Activated CD8-positive, alpha-beta memory T cell treated with anti-CD3 and anti-CD28 coated beads, Interleukin-2, amount 10 ng/mL, durations not matched to agents 7 days and 5 days (primary cell): ENCODE measurements around the gene FYTTD1. TPM values are rescaled to one million over a fixed set of nuclear protein-coding genes. Genes with fewer than 3 reads are reported as not detected.
"Not testable (repeated sequence)": the region's sequence is repeated elsewhere in the genome, so short reads cannot be mapped to it uniquely, and the experiment has no call there.

Experiments used
- ATAC-seq: fragments of 150-1000 bp; cut with Tn5 transposase; one replicate; pipeline ENCODE4 v1.10.0; 2021; ENCODE audit warnings: moderate library complexity
- CTCF ChIA-PET: fragments of 350-600 bp; sonication (Branson Sonifier 250); formaldehyde crosslinking; loops from one replicate; lab custom pipeline; 2021; ENCODE audit warnings: antibody characterized with exemption; lab: Charles Lee
- DNase-seq: peaks from one replicate; pipeline ENCODE4 v3.0.0-alpha.2; 2020
- H3K27ac Mint-ChIP-seq: one replicate; pipeline ENCODE4 v1.8.0; 2021; ENCODE audit warnings: mild to moderate bottlenecking, mixed read lengths
- H3K27me3 Mint-ChIP-seq: one replicate; pipeline ENCODE4 v1.8.0; 2021; ENCODE audit warnings: mixed read lengths
- H3K36me3 Mint-ChIP-seq: one replicate; pipeline ENCODE4 v1.8.0; 2021; ENCODE audit warnings: mild to moderate bottlenecking, mixed read lengths
- H3K4me1 Mint-ChIP-seq: one replicate; pipeline ENCODE4 v1.8.0; 2021; ENCODE audit warnings: mixed read lengths
- H3K4me3 Mint-ChIP-seq: one replicate; pipeline ENCODE4 v1.8.0; 2021; ENCODE audit warnings: mild to moderate bottlenecking, moderate library complexity, mixed read lengths
- H3K9me3 Mint-ChIP-seq: one replicate; pipeline ENCODE4 v1.8.0; 2022; ENCODE audit warnings: low read depth, mixed read lengths
- total RNA-seq, 2 experiments: library from RNA; stranded (reverse); gene quantifications; one replicate each; pipeline ENCODE4 v1.2.3, GENCODE V29; 2021

FYTTD1 gene, protein sequence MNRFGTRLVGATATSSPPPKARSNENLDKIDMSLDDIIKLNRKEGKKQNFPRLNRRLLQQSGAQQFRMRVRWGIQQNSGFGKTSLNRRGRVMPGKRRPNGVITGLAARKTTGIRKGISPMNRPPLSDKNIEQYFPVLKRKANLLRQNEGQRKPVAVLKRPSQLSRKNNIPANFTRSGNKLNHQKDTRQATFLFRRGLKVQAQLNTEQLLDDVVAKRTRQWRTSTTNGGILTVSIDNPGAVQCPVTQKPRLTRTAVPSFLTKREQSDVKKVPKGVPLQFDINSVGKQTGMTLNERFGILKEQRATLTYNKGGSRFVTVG
- total RNA-seq: 10 to 100 TPM; 35.5 to 50.5 TPM

DNA sequence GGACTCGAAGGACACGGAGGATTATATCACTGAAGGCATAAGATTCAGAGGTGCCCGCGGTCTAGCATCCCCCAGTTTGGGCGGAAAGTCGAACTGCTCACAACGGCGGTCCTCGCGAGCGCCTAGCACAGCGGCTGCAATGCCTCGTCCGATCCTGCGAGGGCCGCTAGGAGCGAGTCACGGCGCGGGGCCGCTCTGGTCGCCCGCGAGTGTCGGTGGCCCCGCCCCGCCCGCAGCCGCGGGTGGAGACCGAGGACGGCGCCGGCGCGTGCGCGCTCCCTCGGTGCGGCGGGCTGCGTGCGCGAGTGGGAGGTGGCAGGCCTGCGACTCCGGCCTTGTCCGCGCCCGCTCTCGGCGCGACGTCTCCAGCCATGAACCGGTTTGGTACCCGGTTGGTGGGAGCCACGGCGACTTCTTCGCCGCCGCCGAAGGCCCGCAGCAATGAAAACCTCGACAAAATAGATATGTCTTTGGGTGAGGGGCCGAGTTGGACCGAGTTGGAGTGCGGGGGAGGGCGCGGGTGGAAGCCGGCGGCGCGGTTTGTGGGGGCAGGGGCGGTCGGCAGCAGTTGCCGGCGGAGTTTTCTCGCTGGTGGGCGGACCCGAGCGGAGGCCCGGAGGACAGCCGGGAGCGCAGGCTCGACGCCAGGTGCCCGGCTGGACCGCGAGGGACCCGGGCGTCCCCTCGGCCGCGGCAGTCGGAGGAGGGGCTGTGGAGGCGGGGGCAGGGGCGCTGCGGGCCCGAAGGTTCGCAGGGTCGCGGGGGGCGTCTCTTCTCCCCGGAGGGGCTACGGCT is at the start of gene FYTTD1:
TSS of gene FYTTD1 (plus strand) at position 283 of the 795 bp plus-strand sequence. CDS start at position 372, 89 bp downstream.
- H3K36me3 Mint-ChIP-seq: peaks cover 1% of the 10 kb centered on the region
- ATAC-seq (peak; percentile 87), DNase-seq (peak; percentile 87)
- no peaks in the 10 kb centered on the region for H3K9me3 Mint-ChIP-seq
- peak within 1 kb of the TSS; percentile 96 for H3K4me3 Mint-ChIP-seq
- peaks cover 32% of the 10 kb centered on the region for H3K4me1 Mint-ChIP-seq
- peaks cover 3% of the 10 kb centered on the region for H3K27me3 Mint-ChIP-seq
- CTCF ChIA-PET: interaction anchor here (0.7 to 1.8 kb wide), 6 partner anchors 14 to 193 kb away, joined by 3 to 8 read pairs (median 6); partner anchors contain the start of gene LRCH3
- H3K27ac Mint-ChIP-seq: peak within 1 kb of the TSS; percentile 90

DNA sequence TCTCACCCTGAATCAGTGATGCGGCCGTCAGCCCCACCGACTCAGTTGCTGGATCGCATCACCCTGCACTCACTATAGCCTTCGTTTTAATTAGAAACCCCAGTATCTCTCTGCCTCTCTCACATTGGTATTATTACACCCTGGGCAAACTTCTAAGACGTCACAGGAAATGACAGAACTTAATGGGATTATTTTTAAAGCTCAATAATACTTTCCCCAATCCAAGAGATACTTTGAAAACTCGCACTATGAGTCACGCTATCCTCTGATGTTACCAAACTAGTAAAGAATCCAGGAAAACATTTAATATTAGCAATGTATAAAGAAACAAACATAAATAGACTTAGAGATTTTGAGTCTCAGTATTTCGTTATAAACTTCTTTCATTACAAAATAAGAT is 49.6 kb upstream of the FYTTD1 start:
- CTCF ChIA-PET: no interaction called here
- Mint-ChIP-seq H3K27me3 (no peaks in the 10 kb centered on the region), H3K36me3 (peaks cover 63% of the 10 kb centered on the region), H3K9me3 (no peaks in the 10 kb centered on the region), H3K4me1 (no peaks in the 10 kb centered on the region), H3K4me3 (no peak overlapping the region), H3K27ac (no peak overlapping the region)
- ATAC-seq (no peak), DNase-seq (no peak)

DNA sequence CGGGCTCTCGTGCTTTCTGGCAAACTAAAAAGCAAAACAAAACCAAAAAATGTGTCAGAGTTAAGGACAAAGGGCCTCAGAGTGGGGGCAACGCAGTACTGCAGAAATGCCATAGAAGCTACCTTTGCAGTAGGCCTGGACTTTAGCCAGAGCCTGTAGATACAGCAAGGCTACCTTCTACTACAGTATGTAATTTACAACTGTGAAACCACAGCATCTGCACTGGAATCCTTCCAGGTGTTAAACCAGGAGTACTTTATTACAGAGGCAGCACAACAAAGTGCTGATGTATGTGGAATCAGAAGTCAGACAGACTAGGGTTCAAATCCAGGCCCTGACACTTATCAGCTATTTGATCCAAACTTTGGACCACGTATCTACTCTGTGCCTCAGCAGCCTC is 47.8 kb upstream of the FYTTD1 start:
- CTCF ChIA-PET: interaction anchor here (0.9 to 1.3 kb wide), 2 partner anchors 15 to 30 kb away, joined by 3 read pairs; no protein-coding TSS in a partner anchor
- H3K36me3 Mint-ChIP-seq: peaks cover 58% of the 10 kb centered on the region
- DNase-seq: no peak
- peaks cover 2% of the 10 kb centered on the region for H3K4me1 Mint-ChIP-seq
- H3K9me3 Mint-ChIP-seq: no peaks in the 10 kb centered on the region
- H3K27ac Mint-ChIP-seq: no peak overlapping the region
- H3K4me3 Mint-ChIP-seq: no peak overlapping the region
- no peak for ATAC-seq
- no peaks in the 10 kb centered on the region for H3K27me3 Mint-ChIP-seq

DNA sequence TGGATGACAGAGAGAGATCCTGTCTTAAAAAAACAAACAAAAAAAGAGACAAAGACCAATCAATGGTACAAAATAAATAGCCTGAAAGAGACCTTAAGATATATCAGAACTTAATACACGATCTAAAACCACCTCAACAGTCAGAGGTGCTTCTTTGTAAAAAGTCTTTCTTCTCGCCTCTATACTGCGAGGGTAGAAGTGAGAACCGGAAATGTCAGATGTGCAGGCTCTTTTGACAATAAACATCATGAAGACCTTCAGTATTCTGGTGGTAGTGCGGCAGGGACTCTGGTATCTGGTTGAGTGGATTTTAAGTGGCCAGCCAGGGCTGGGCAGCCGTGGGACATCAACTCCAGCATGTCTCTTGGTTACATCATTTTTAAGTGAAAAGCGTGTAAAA is 43.0 kb upstream of the FYTTD1 start:
- H3K27me3 Mint-ChIP-seq: no peaks in the 10 kb centered on the region

DNA sequence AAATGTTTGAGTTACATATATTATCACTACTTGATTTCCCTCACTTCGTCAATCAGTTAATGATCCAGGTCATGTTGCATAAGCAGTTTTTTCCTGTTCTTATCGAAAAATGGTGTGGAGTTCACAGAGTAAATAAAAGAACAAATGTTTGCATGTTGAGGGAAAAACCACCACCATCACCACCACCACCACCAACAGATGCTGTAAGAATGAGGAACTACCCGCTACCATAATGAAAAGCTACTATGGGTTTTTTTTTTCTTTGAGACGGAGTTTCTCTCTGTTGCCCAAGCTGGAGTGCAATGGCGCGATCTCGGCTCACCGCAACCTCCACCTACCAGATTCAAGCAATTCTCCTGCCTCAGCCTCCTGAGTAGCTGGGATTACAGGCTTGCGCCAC is 40.5 kb upstream of the FYTTD1 start:
- ATAC-seq: no peak
- Mint-ChIP-seq H3K9me3 (no peaks in the 10 kb centered on the region), H3K36me3 (peaks cover 24% of the 10 kb centered on the region), H3K4me3 (no peak overlapping the region), H3K4me1 (peaks cover 25% of the 10 kb centered on the region), H3K27me3 (no peaks in the 10 kb centered on the region), H3K27ac (no peak overlapping the region)
- CTCF ChIA-PET: no interaction called here
- DNase-seq: no peak

More for the DNA sequence above, 43.0 kb upstream of the FYTTD1 start:
- H3K27ac Mint-ChIP-seq: no peak overlapping the region
- no peaks in the 10 kb centered on the region for H3K9me3 Mint-ChIP-seq
- no peak overlapping the region for H3K4me3 Mint-ChIP-seq
- H3K4me1 Mint-ChIP-seq: peaks cover 7% of the 10 kb centered on the region
- CTCF ChIA-PET: interaction anchor here (1.0 kb wide), 1 partner anchor 21 kb away, joined by 3 read pairs; no protein-coding TSS in a partner anchor
- H3K36me3 Mint-ChIP-seq: peaks cover 32% of the 10 kb centered on the region
- DNase-seq (no peak), ATAC-seq (no peak)

DNA sequence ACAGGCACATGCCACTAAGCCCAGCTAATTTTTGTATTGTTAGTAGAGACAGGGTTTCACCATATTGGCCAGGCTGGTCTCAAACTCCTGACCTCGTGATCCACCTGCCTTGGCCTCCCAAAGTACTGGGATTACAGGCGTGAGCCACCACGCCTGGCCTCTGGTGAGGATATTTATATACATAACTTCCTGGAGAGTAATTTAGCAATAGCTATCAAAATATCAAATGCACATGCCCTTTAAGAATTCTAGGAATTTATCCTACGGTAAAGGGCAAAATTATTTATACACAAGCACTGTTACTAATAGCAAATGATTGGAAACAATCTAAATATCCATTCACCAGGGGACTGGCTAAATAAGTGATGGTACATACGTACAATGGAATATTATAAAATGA is 38.7 kb upstream of the FYTTD1 start:
- peaks cover 26% of the 10 kb centered on the region for H3K36me3 Mint-ChIP-seq
- peaks cover 33% of the 10 kb centered on the region for H3K4me1 Mint-ChIP-seq
- H3K27ac Mint-ChIP-seq: peak overlapping the region; percentile 67
- CTCF ChIA-PET, ATAC-seq, H3K9me3 Mint-ChIP-seq, H3K27me3 Mint-ChIP-seq, H3K4me3 Mint-ChIP-seq, DNase-seq: not testable (repeated sequence)

- DNase-seq (peak; percentile 95), ATAC-seq (peak; percentile 100)
- H3K9me3 Mint-ChIP-seq: no peaks in the 10 kb centered on the region
- peaks cover 34% of the 10 kb centered on the region for H3K36me3 Mint-ChIP-seq
- peak overlapping the region; percentile 100 for H3K27ac Mint-ChIP-seq
- H3K4me3 Mint-ChIP-seq: peak overlapping the region; percentile 77
- no peaks in the 10 kb centered on the region for H3K27me3 Mint-ChIP-seq
- CTCF ChIA-PET: interaction anchor here (0.6 to 3.2 kb wide), 8 partner anchors 9 to 455 kb away, joined by 3 to 15 read pairs (median 3); partner anchors contain the start of gene RUBCN
- H3K4me1 Mint-ChIP-seq: peaks cover 36% of the 10 kb centered on the region
Observed at GRCh38 chr3:197711973-197712707, 37.5 kb upstream of the FYTTD1 start.

DNA sequence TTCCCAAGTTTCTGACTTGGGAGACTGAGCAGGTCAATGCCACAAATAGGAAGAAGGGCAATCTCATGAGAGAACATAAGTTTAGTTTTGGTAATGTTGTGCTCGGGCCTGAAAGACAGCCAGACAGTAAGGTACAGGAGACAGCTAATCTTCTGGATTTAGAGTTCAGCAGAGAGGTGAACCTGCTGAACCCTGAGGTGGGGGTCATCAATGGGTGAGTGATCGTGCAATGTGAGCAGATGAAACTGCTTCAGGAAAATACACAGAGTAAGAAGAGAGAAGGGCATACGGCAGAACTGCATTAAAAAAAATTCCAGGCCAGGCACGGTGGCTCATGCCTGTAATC is 36.2 kb upstream of the FYTTD1 start:
- peak overlapping the region; percentile 100 for H3K27ac Mint-ChIP-seq
- peak overlapping the region; percentile 77 for H3K4me3 Mint-ChIP-seq
- peaks cover 36% of the 10 kb centered on the region for H3K4me1 Mint-ChIP-seq
- DNase-seq (no peak), ATAC-seq (no peak)
- peaks cover 44% of the 10 kb centered on the region for H3K36me3 Mint-ChIP-seq
- CTCF ChIA-PET: interaction anchor here (1.3 to 3.2 kb wide), 2 partner anchors 12 to 457 kb away, joined by 3 to 15 read pairs; no protein-coding TSS in a partner anchor
- no peaks in the 10 kb centered on the region for H3K9me3 Mint-ChIP-seq
- no peaks in the 10 kb centered on the region for H3K27me3 Mint-ChIP-seq

GRCh38 chr3:197714251-197714650 is 35.4 kb upstream of the FYTTD1 start:
- Mint-ChIP-seq H3K27ac (peak overlapping the region; percentile 100), H3K4me1 (peaks cover 36% of the 10 kb centered on the region), H3K4me3 (no peak overlapping the region), H3K36me3 (peaks cover 43% of the 10 kb centered on the region), H3K9me3 (no peaks in the 10 kb centered on the region), H3K27me3 (no peaks in the 10 kb centered on the region)
- CTCF ChIA-PET: interaction anchor here (1.6 to 3.2 kb wide), 2 partner anchors 11 to 37 kb away, joined by 3 to 15 read pairs; no protein-coding TSS in a partner anchor
- DNase-seq (no peak), ATAC-seq (no peak)

DNA sequence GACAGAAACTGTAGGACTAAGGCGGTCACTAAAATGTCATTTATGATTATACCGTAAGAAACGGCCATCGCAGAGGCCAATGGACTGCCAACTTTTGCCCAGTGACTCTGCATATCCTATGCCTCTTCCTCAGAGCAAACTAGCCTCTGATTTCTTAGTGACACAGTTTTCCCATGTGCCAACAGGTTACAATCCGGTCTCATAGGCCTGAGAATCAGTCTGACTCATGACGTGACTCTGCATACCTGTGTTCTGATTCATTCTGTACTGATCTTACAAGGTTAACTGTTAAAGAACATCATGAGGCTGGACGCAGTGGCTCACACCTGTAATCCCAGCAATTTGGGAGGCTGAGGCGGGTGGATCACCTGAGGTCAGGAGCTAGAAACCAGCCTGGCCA is 30.8 kb upstream of the FYTTD1 start:
- no peak overlapping the region for H3K27ac Mint-ChIP-seq
- CTCF ChIA-PET: interaction anchor here (0.9 kb wide), 1 partner anchor 120 kb away, joined by 4 read pairs; no protein-coding TSS in a partner anchor
- DNase-seq (no peak), ATAC-seq (no peak)
- H3K36me3 Mint-ChIP-seq: peaks cover 59% of the 10 kb centered on the region
- peaks cover 11% of the 10 kb centered on the region for H3K9me3 Mint-ChIP-seq
- no peaks in the 10 kb centered on the region for H3K27me3 Mint-ChIP-seq
- H3K4me1 Mint-ChIP-seq: peaks cover 14% of the 10 kb centered on the region
- H3K4me3 Mint-ChIP-seq: no peak overlapping the region

- DNase-seq (no peak), ATAC-seq (no peak)
- no peaks in the 10 kb centered on the region for H3K27me3 Mint-ChIP-seq
- peaks cover 11% of the 10 kb centered on the region for H3K9me3 Mint-ChIP-seq
- H3K4me1 Mint-ChIP-seq: peaks cover 5% of the 10 kb centered on the region
- H3K27ac Mint-ChIP-seq: no peak overlapping the region
- no peak overlapping the region for H3K4me3 Mint-ChIP-seq
- CTCF ChIA-PET: interaction anchor here (1.4 kb wide), 1 partner anchor 8 kb away, joined by 3 read pairs; no protein-coding TSS in a partner anchor
- H3K36me3 Mint-ChIP-seq: peaks cover 53% of the 10 kb centered on the region
Observed at GRCh38 chr3:197720694-197721093, 29.0 kb upstream of the FYTTD1 start.

DNA sequence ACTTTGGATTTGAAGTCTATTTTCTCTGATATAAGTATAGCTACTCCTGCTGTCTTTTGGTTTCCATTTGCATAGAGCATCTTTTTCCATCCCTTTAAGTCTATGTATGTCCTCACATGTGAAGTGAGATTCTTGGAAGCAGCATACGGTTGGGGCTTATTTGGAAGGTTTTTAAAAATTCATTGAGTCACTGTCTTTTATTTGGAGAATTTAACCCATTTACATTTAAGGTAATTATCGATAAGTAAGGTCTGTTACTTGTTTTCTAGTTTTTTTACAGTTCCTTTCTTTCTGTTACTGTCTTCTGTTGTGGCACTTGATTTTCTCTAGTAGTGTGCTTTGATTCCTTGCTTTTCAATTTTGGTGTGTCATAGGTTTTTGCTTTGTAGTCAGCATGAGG is 26.9 kb upstream of the FYTTD1 start:
- Mint-ChIP-seq H3K27ac (no peak overlapping the region), H3K9me3 (peaks cover 11% of the 10 kb centered on the region)
- ATAC-seq: no peak

More for the DNA sequence above, 26.9 kb upstream of the FYTTD1 start:
- Mint-ChIP-seq H3K36me3 (peaks cover 45% of the 10 kb centered on the region), H3K4me1 (no peaks in the 10 kb centered on the region), H3K27me3 (no peaks in the 10 kb centered on the region), H3K4me3 (no peak overlapping the region)
- DNase-seq: no peak
- CTCF ChIA-PET: no interaction called here
